Cardiac fibroblast (primary cell): Measurements from ENCODE around the gene MBP.

ENCODE experiments used
- DNase-seq, 2 donors: peaks; one replicate each; pipeline versions ENCODE4 v3.0.0 to v3.0.0-alpha.2; 2010; ENCODE audit warnings: low read depth in 2 of 2
- H3K4me3 ChIP-seq, 2 donors: replicated peaks in 1 of 2; 1 replicate in 1 of 2; 2 replicates in 1 of 2; pipeline ENCODE4 v1.5.1; 2011; ENCODE audit warnings: low read depth in 2 of 2, low read length in 2 of 2, mild to moderate bottlenecking in 2 of 2, moderate library complexity in 1 of 2
- CTCF ChIP-seq: IDR thresholded peaks from one replicate; pipeline ENCODE4 v1.5.1; 2011; ENCODE audit warnings: low read depth, mild to moderate bottlenecking, low read length, inconsistent platforms

The MBP gene

DNA sequence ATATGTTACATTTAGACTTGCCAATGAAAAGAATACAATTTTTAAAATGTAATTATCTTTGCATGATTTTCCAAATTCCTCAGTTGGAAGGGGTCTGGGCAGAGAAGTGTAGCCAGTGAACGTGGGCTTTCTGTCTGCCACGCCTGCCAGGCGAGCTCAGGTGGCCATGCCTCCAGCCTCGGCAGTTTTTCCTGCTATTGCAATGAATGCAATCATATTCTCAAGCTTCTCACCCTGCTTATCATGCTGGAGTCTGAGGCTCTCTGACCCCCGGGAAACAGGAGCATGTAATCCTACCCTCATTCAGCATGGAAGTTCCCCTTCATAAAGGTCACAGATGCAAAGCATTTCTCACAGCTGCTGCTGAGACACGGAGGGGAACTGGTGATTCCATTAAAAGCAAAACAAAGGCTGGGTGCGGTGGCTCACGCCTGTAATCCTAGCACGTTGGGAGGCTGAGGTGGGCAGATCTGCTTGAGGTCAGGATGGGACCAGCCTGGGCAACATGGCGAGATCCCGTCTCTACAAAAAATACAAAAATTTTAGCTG lies 154.8 kb downstream of the MBP start:
- DNase-seq: no peak
- no peak for TF ChIP-seq CTCF
- H3K4me3 ChIP-seq: no peak overlapping the region

GRCh38 chr18:76977108-76977621 lies 155.4 kb downstream of the MBP start:
- no peak overlapping the region for H3K4me3 ChIP-seq
- TF ChIP-seq CTCF: no peak
- DNase-seq: peak in 1 of 2 donors; percentile 4

- H3K4me3 ChIP-seq: no peak overlapping the region
- no peak for DNase-seq
- no peak for TF ChIP-seq CTCF
Measured at GRCh38 chr18:76975577-76976110, 156.9 kb downstream of the MBP start.

- no peak overlapping the region for H3K4me3 ChIP-seq
- no peak for TF ChIP-seq CTCF
- no peak for DNase-seq
Measured at GRCh38 chr18:76974386-76974785, 158.2 kb downstream of the MBP start.

GRCh38 chr18:76973520-76974266 lies 158.9 kb downstream of the MBP start:
- TF ChIP-seq CTCF: no peak
- DNase-seq: no peak

DNA sequence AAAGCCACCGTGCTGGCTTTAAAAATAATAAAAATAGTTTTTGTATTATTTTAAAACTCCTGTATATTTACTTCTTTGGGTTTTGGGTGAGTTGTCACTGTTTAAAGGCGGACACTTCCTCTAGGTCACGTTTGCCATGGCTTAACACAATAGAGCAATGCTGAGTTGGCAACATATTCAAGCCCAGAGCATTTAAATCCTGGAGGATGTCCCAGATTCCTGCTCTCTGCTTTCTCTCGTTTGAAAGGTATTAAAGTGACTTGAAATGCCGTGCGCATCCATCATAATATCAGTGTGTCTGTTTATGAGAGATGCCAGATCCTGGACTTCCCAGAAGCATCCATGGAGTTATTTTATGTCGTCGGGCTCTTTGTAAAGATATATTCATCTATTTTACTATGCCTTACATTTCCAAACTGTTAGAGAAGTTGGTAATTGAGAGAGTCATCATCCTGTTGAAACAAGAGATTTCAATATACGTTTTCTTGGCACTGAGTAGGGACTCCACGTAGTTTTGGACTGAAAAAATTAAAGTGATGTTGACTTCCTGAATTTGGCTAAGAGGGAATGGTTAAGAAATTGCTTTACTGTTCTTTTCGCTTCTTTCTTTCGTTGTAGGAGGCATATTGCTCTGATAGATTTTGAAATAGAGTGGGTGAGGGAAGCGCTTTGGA lies 159.6 kb downstream of the MBP start:
- DNase-seq: peak; percentile 10 to 31
- TF ChIP-seq CTCF: no peak

More at GRCh38 chr18:76973520-76974266, 158.9 kb downstream of the MBP start:
- H3K4me3 ChIP-seq: no peak overlapping the region

More for the DNA sequence above, 159.6 kb downstream of the MBP start:
- H3K4me3 ChIP-seq: no peak overlapping the region
